ENCODE results near the gene INS.

DNA sequence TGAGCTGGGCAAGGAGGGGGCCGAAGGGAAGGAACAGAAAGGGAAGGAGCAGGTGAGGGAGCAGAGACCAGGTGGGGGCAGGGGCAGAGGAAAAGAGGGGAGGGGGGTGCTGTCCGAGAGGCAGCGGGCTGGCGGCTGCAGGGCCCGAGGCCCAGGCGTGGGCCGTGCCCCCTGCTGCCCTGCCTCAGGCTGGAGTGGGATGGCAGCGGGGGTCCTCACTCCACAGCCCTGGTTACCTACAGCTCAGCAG is 24.1 kb downstream of the INS start:
- TF ChIP-seq, protein P1, sequence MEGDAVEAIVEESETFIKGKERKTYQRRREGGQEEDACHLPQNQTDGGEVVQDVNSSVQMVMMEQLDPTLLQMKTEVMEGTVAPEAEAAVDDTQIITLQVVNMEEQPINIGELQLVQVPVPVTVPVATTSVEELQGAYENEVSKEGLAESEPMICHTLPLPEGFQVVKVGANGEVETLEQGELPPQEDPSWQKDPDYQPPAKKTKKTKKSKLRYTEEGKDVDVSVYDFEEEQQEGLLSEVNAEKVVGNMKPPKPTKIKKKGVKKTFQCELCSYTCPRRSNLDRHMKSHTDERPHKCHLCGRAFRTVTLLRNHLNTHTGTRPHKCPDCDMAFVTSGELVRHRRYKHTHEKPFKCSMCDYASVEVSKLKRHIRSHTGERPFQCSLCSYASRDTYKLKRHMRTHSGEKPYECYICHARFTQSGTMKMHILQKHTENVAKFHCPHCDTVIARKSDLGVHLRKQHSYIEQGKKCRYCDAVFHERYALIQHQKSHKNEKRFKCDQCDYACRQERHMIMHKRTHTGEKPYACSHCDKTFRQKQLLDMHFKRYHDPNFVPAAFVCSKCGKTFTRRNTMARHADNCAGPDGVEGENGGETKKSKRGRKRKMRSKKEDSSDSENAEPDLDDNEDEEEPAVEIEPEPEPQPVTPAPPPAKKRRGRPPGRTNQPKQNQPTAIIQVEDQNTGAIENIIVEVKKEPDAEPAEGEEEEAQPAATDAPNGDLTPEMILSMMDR (IDR thresholded peaks at IDR 0.05): no peak
- TF ChIP-seq POLR2A (IDR thresholded peaks at IDR 0.05): no peak

Measured in thyroid gland (tissue), 4 donors.